ENCODE results near the gene CENPT. TPM values are rescaled to one million over a fixed set of nuclear protein-coding genes. Genes with fewer than 3 reads are reported as not detected.

Gene CENPT
- total and polyA plus RNA-seq, 10 of the 15 experiments (the other 5 are each of a cell fraction or from before 2014, with no cell fraction given): 1.1 to 45.7 (median 24.5) TPM

GRCh38 chr16:67846063-67846319 lies 1.5 kb downstream of the CENPT start (continued):
- TF ChIP-seq BHLHE40 (IDR thresholded peaks at IDR 0.05; ENCODE audit: borderline replicate concordance in 1 of 2, low read depth in 2 of 2, low read length in 1 of 2): no peak

GRCh38 chr16:67845291-67846062 lies 2.0 kb downstream of the CENPT start:
- H3K36me3 ChIP-seq (ENCODE audit: control insufficient read depth in 2 of 2, insufficient read depth in 2 of 2, low read length in 1 of 2): peaks cover 0 to 6% of the 10 kb centered on the region in 2 experiments; a peak in 2 of 4 replicates
- in situ Hi-C loops (cut with MboI): no loop called here
- SMC1A ChIA-PET (ENCODE audit: uncharacterized antibody, unreplicated experiment): interaction anchor here (0.8 to 1.9 kb wide), 9 partner anchors 12 to 332 kb away, joined by 3 to 8 read pairs (median 5); partner anchors contain the start of genes ACD and EDC4
- H4K20me1 ChIP-seq (ENCODE audit: control insufficient read depth, insufficient read depth): no peaks in the 10 kb centered on the region
- ATAC-seq: no peak
- no peaks in the 10 kb centered on the region for H3K9me3 ChIP-seq (replicated peaks; ENCODE audit: control insufficient read depth, insufficient read depth, low read length)
- peaks cover 29% of the 10 kb centered on the region for H3K4me1 ChIP-seq (ENCODE audit: control insufficient read depth, insufficient read depth, low read length)
- intact Hi-C loops (cut with micrococcal nuclease; ENCODE audit: unreplicated experiment): loop anchor here (1.0 to 2.0 kb wide), 3 partner anchors 28 to 283 kb away; partner anchors contain the start of genes CTCF, EDC4 and PSMB10
- H3K4me3 ChIP-seq: peak overlapping the region; percentile 84
- CTCF ChIA-PET: interaction anchor here (0.7 to 2.8 kb wide), 12 partner anchors 10 to 325 kb away, joined by 3 to 24 read pairs (median 4); no protein-coding TSS in a partner anchor
- H3K27me3 ChIP-seq (replicated peaks in 1 of 2; ENCODE audit: control insufficient read depth in 2 of 2, insufficient read depth in 2 of 2, low read length in 1 of 2): no peaks in the 10 kb centered on the region
- RAD21 ChIA-PET (ENCODE audit: unreplicated experiment): interaction anchor here (0.6 to 1.6 kb wide), 12 partner anchors 10 to 195 kb away, joined by 3 to 6 read pairs (median 3); partner anchors contain the start of genes EDC4, GFOD2, RANBP10 and TSNAXIP1
- POLR2A ChIA-PET: interaction anchor here (0.5 to 3.3 kb wide), 14 partner anchors 10 to 627 kb away, joined by 3 to 29 read pairs (median 4); partner anchors contain the start of genes ACD, EDC4, GFOD2 and PSMB10
- no peak for DNase-seq (ENCODE audit: low read depth, low spot score)
- peak; percentile 68 for FAIRE-seq
- peak overlapping the region; percentile 84 for H3K4me2 ChIP-seq (ENCODE audit: control insufficient read depth, insufficient read depth)
- H2AFZ ChIP-seq (ENCODE audit: control insufficient read depth, low read depth, low read length): no peak overlapping the region; the same call in 1 of the 2 replicates
- peaks cover 59% of the 10 kb centered on the region for H3K79me2 ChIP-seq (ENCODE audit: control insufficient read depth, insufficient read depth, low read length)
- peak overlapping the region; percentile 81 for H3K27ac ChIP-seq (ENCODE audit: control insufficient read depth, insufficient read depth)
- 58% methylated on average over 5 of the region's 5 CpGs for WGBS (ENCODE audit: insufficient coverage, insufficient replicate concordance, low lambda C conversion rate, missing lambda C conversion rate)
- H3K9ac ChIP-seq (ENCODE audit: control insufficient read depth, insufficient read depth, low read length): peak overlapping the region; percentile 77
- no TSS peak for BruUV-seq (replicated peaks)
- TF ChIP-seq IRF3 (IDR thresholded peaks at IDR 0.05): no peak
- 0 out of 2 replicates have a peak, but pooled peaks have one; percentile 37 for TF ChIP-seq MTA3 (IDR thresholded peaks at IDR 0.05; ENCODE audit: borderline replicate concordance, low read length)
- TF ChIP-seq ZNF592 (IDR thresholded peaks at IDR 0.05): no peak
- no peak for TF ChIP-seq BACH1 (IDR thresholded peaks at IDR 0.05; ENCODE audit: borderline replicate concordance)

Data from GM12878 (cell line).